Right lobe of liver (tissue), 6 donors: ENCODE results near the gene GRM7. TPM values are rescaled to one million over a fixed set of nuclear protein-coding genes. Genes with fewer than 3 reads are reported as not detected.

Experiments
- ATAC-seq, 4 donors: fragments of 200-7000 bp; cut with Tn5 transposase; one replicate each; pipeline ENCODE4 v1.9.1; 2020; ENCODE audit warnings: mild to moderate bottlenecking in 4 of 4, moderate library complexity in 4 of 4
- DNase-seq, 3 donors: peaks; one replicate each; pipeline ENCODE4 v3.0.0-alpha.2; 2020
- H3K27ac ChIP-seq, 3 donors: fragments of 200-600 bp; one replicate each; pipeline ENCODE4 v1.8.0; 2022
- H3K27me3 ChIP-seq, 2 donors: fragments of 200-600 bp; one replicate each; pipeline ENCODE4 v1.8.0; 2022
- H3K36me3 ChIP-seq, 4 donors: fragments of 200-600 bp; sonication (generic) in 1 of 4; one replicate each; pipeline versions ENCODE4 v1.5.1 to v1.8.0; 2017 to 2022; ENCODE audit warnings: control low read depth in 1 of 4
- H3K4me1 ChIP-seq, 4 donors: fragments of 200-600 bp; sonication (generic) in 1 of 4; one replicate each; pipeline versions ENCODE4 v1.5.1 to v1.8.0; 2017 to 2022; ENCODE audit warnings: control low read depth in 1 of 4
- H3K4me3 ChIP-seq, 3 donors: fragments of 200-600 bp; one replicate each; pipeline ENCODE4 v1.8.0; 2022
- H3K9me3 ChIP-seq, 4 donors: fragments of 200-600 bp; sonication (generic) in 1 of 4; one replicate each; pipeline versions ENCODE4 v1.5.1 to v1.8.0; 2017 to 2022; ENCODE audit warnings: control low read depth in 1 of 4
- CTCF ChIP-seq, 4 donors: fragments of 200-600 bp in 3 of 4; fragments of 450-650 bp in 1 of 4; IDR thresholded peaks; one replicate each; pipeline versions ENCODE4 v1.5.1 to v1.8.0; 2016 to 2022; ENCODE audit warnings: antibody characterized with exemption in 4 of 4, mild to moderate bottlenecking in 2 of 4
- POLR2A ChIP-seq: fragments of 450-650 bp; IDR thresholded peaks from one replicate; pipeline ENCODE4 v1.6.1; 2017; ENCODE audit warnings: antibody characterized with exemption, mild to moderate bottlenecking
- WGBS: methylation state at CpG from one replicate; pipeline ENCODE4 v1.1.6; 2018; ENCODE audit warnings: low coverage, low lambda C conversion rate; ENCODE audit not compliant: insufficient coverage; ENCODE audit errors: missing lambda C conversion rate; 5-methylcytosine and 5-hydroxymethylcytosine counted together
- intact Hi-C, 2 donors: fragments of 100-400 bp; cut with DNase I; formaldehyde crosslinking; loops; one replicate each; pipeline versions ENCODE4 v1.11.2 to v1.14.1; 2022
- total RNA-seq, 6 experiments: library from RNA; depleted of rRNA in 2 of 6; stranded (reverse); fragments of >200 nt in 2 of 6; fragmentation: NEBNext Ultra II Directional in 3 of 6; extraction: Animal tissue kit (Norgen Biotek cat#: 25700) in 3 of 6; gene quantifications; one replicate each; pipeline versions ENCODE4 v1.1.0 to v1.2.4, GENCODE V29; 2016 to 2023
- donor health status: DM: no; HTN: yes; CAD: no.
- donor health status: DM: no; HTN: no; CAD: no.
- donor health status: DM: no; HTN: no; CAD: no.
- donor health status: DM: no; HTN: yes; CAD: no.
- donor health status: DM: no; HTN: yes; CAD: no.

Gene GRM7
- total RNA-seq, 6 experiments from 2014 or later, result 0.20 to 0.56 TPM; not detected in 4

GRCh38 chr3:7432610-7433009 is 571.7 kb downstream of the GRM7 start:
- TF ChIP-seq CTCF (IDR thresholded peaks at IDR 0.05) (no peak), POLR2A (no peak)
- DNase-seq, result no peak
- ATAC-seq, result no peak
- Histone ChIP-seq H3K27ac (no peak overlapping the region), H3K36me3 (no peaks in the 10 kb centered on the region), H3K9me3 (no peaks in the 10 kb centered on the region), H3K4me3 (no peak overlapping the region), H3K27me3 (no peaks in the 10 kb centered on the region), H3K4me1 (no peaks in the 10 kb centered on the region)
- intact Hi-C loops, result no loop called here
- 66% methylated on average over 2 of the region's 2 CpGs for WGBS

DNA sequence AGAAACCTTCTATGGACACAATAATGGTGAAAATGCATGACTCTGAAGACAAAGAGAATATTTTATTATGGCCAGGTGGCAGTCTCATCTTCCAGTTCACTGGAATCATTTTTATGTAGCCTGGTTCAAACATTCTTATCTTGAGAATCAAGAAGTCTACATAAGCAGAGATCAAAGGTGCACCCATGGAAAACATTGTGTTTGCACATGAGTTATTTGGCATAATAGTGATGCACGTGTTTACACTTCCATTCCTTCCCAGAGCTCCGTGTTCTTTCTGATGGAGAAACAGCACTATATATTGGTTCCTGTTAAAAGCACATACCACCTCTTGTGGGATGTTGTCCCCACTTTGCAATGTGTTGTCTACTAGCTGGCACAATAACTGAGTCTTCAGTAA is 572.2 kb downstream of the GRM7 start:
- no peak for TF ChIP-seq POLR2A
- no peak for TF ChIP-seq CTCF (IDR thresholded peaks at IDR 0.05)
- Histone ChIP-seq H3K4me3 (no peak overlapping the region), H3K27ac (no peak overlapping the region), H3K36me3 (no peaks in the 10 kb centered on the region), H3K9me3 (no peaks in the 10 kb centered on the region), H3K4me1 (no peaks in the 10 kb centered on the region), H3K27me3 (no peaks in the 10 kb centered on the region)
- intact Hi-C loops, result no loop called here
- ATAC-seq (peak in 1 of 4 donors; percentile 23), DNase-seq (no peak)
- 48% methylated on average over 2 of the region's 2 CpGs for WGBS

DNA sequence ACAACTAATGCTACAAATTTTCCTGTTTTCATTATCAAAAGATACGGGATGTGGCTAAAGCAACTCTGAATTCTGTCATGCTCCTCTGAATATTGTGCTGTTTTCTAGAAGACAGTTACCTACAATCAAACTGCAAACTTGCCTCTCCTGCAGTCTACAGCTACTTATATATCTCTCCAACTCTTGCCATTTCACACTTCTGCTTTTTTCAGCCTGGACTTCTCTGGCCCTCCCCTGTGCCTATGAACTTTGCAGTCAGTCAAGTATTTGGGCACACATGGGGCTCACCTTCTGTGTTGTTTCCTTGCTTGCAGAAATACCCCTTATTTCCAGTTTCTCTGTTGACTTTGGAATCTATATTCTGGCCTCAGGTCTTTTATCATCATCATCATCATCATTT is 575.6 kb downstream of the GRM7 start:
- no peak overlapping the region for H3K4me3 ChIP-seq
- TF ChIP-seq CTCF (IDR thresholded peaks at IDR 0.05), result no peak
- TF ChIP-seq POLR2A, result no peak
- no peaks in the 10 kb centered on the region for H3K9me3 ChIP-seq
- H3K36me3 ChIP-seq, result no peaks in the 10 kb centered on the region
- H3K27ac ChIP-seq, result no peak overlapping the region
- H3K27me3 ChIP-seq, result no peaks in the 10 kb centered on the region
- H3K4me1 ChIP-seq, result no peaks in the 10 kb centered on the region
- ATAC-seq (no peak), DNase-seq (no peak)
- intact Hi-C loops, result no loop called here
- WGBS, result 35% methylated on average over 1 of the region's 1 CpG

DNA sequence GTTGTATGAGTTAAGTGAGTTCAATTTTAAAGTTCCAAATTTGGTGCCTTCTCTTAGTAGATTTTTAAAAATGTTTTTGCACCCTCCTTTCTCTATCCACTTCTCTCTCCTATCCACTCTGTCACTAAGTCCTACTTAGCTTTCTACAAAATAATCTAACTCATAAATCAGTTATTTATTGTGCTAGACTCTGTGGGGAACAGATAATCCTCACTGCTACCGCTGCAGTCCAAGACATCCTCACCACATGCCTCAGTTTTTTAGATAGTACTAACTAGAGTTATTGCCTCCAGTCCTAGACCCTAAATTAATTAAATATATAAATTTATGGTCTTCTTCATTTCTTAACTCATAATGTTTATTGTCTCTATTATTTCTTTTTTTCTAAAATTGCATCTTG is 576.3 kb downstream of the GRM7 start:
- Histone ChIP-seq H3K4me1 (no peaks in the 10 kb centered on the region), H3K27me3 (no peaks in the 10 kb centered on the region), H3K27ac (no peak overlapping the region), H3K9me3 (no peaks in the 10 kb centered on the region), H3K4me3 (no peak overlapping the region), H3K36me3 (no peaks in the 10 kb centered on the region)
- TF ChIP-seq CTCF (IDR thresholded peaks at IDR 0.05) (no peak), POLR2A (no peak)
- no peak for DNase-seq
- 90% methylated on average over 1 of the region's 1 CpG for WGBS
- no peak for ATAC-seq
- intact Hi-C loops, result no loop called here

- Histone ChIP-seq H3K9me3 (no peaks in the 10 kb centered on the region), H3K27me3 (no peaks in the 10 kb centered on the region), H3K27ac (no peak overlapping the region), H3K36me3 (no peaks in the 10 kb centered on the region), H3K4me1 (no peaks in the 10 kb centered on the region), H3K4me3 (no peak overlapping the region)
- 45% methylated on average over 4 of the region's 4 CpGs for WGBS
- intact Hi-C loops, result no loop called here
- DNase-seq (no peak), ATAC-seq (no peak)
- TF ChIP-seq POLR2A, result no peak
- TF ChIP-seq CTCF (IDR thresholded peaks at IDR 0.05), result no peak
Measured at GRCh38 chr3:7439101-7439680, 578.3 kb downstream of the GRM7 start.
